HepG2 (cell line): ENCODE data around the gene ATG4B. TPM values are rescaled to one million over a fixed set of nuclear protein-coding genes. Genes with fewer than 3 reads are reported as not detected.
A peak's percentile ranks its signal among the peaks of the same experiment; 100 is the strongest.

ENCODE experiments used
- ATAC-seq: fragments of 200-7000 bp; cut with Tn5 transposase; 3 replicates; pipeline ENCODE4 v1.9.1; 2020; ENCODE audit warnings: mild to moderate bottlenecking, moderate library complexity
- BruUV-seq: library from RNA; stranded (reverse); fragments of 400-500 nt; replicated peaks from 2 replicates; lab custom pipeline; 2021; lab: Mats Ljungman, UMichigan
- CTCF ChIA-PET: fragments of 300-600 bp; formaldehyde crosslinking; extraction: SDS; loops from one replicate; lab custom pipeline; 2021; ENCODE audit warnings: low total read pairs, inconsistent platforms, low intra/inter-chr PET ratio; lab: Yijun Ruan, JAX
- POLR2A ChIA-PET: fragments of 350-600 bp; sonication (Branson Sonifier 250); formaldehyde crosslinking; loops from one replicate; lab custom pipeline; 2020; ENCODE audit warnings: antibody characterized with exemption, inconsistent platforms; lab: Yijun Ruan, JAX
- DNase-seq: peaks from one replicate; pipeline ENCODE4 v3.0.0-alpha.2; 2015; ENCODE audit warnings: low spot score
- FAIRE-seq: peaks from 3 replicates; lab custom pipeline; 2011; peaks lifted over from hg19 to GRCh38; lab: Jason Lieb, UNC
- H2AFZ ChIP-seq: one replicate; pipeline ENCODE4 v1.6.1; 2011; ENCODE audit warnings: low read length, inconsistent platforms
- H3K27ac ChIP-seq: fragments of 300-600 bp; 3 replicates; pipeline ENCODE4 v1.8.0; 2011; ENCODE audit warnings: mixed run types, mild to moderate bottlenecking, mixed read lengths, low read length, inconsistent platforms; ENCODE audit not compliant: insufficient read depth; ENCODE audit errors: extremely low read length
- H3K27me3 ChIP-seq, 2 experiments: fragments of 200-600 bp in 1 of 2; 2 replicates in 1 of 2; 3 replicates in 1 of 2; pipeline versions ENCODE4 v1.6.0 to v1.8.0; 2011; ENCODE audit warnings: low read length in 2 of 2, mild to moderate bottlenecking in 2 of 2, moderate library complexity in 2 of 2, inconsistent platforms in 1 of 2; ENCODE audit not compliant: insufficient read depth in 2 of 2, control insufficient read depth in 1 of 2
- H3K36me3 ChIP-seq, 2 experiments: fragments of 200-600 bp in 1 of 2; replicated peaks in 1 of 2; 2 replicates in 1 of 2; 3 replicates in 1 of 2; pipeline versions ENCODE4 v1.5.1 to v1.8.0; 2011; ENCODE audit warnings: low read length in 2 of 2, inconsistent platforms in 1 of 2; ENCODE audit not compliant: insufficient read depth in 2 of 2, control insufficient read depth in 1 of 2
- H3K4me1 ChIP-seq: 2 replicates; pipeline ENCODE4 v1.5.1; 2012; ENCODE audit warnings: low read length, inconsistent platforms; ENCODE audit not compliant: insufficient read depth
- H3K4me2 ChIP-seq: 2 replicates; pipeline ENCODE4 v1.6.0; 2011; ENCODE audit warnings: low read depth, low read length, inconsistent platforms
- H3K4me3 ChIP-seq, 3 experiments: fragments of 200-600 bp in 1 of 3; sonication (generic), shearing (Covaris generic) in 1 of 3; replicated peaks in 1 of 3; 2 replicates each; pipeline ENCODE4 v1.5.1; 2011 to 2016; ENCODE audit warnings: low read length in 3 of 3, inconsistent platforms in 2 of 3, low read depth in 2 of 3, mild to moderate bottlenecking in 2 of 3, control low read depth in 1 of 3, mixed read lengths in 1 of 3; ENCODE audit not compliant: insufficient read depth in 1 of 3
- H3K79me2 ChIP-seq: one replicate; pipeline ENCODE4 v1.6.1; 2011; ENCODE audit warnings: low read length, inconsistent platforms; ENCODE audit not compliant: insufficient read depth
- H3K9ac ChIP-seq: 2 replicates; pipeline ENCODE4 v1.6.0; 2011; ENCODE audit warnings: mild to moderate bottlenecking, low read depth, low read length, inconsistent platforms; ENCODE audit not compliant: insufficient read depth
- H3K9me3 ChIP-seq: 2 replicates; pipeline ENCODE4 v1.5.1; 2012; ENCODE audit warnings: mild to moderate bottlenecking, low read length
- H4K20me1 ChIP-seq: 2 replicates; pipeline ENCODE4 v1.6.0; 2011; ENCODE audit warnings: inconsistent platforms, mild to moderate bottlenecking, low read length, moderate library complexity; ENCODE audit not compliant: insufficient read depth
- GABPA ChIP-seq, 2 experiments: IDR thresholded peaks; 2 replicates each; pipeline ENCODE4 v1.6.1; 2011 to 2016; ENCODE audit warnings: low read depth in 2 of 2, low read length in 1 of 2, missing biosample characterization in 1 of 2, missing genetic modification characterization in 1 of 2
- GABPB1 ChIP-seq: IDR thresholded peaks from 2 replicates; pipeline ENCODE4 v1.6.1; 2016; ENCODE audit warnings: mild to moderate bottlenecking, missing genetic modification reagents, moderate library complexity, missing compliant biosample characterization
- NR2C2 ChIP-seq: sonication (generic); formaldehyde crosslinking; IDR thresholded peaks from 2 replicates; pipeline ENCODE4 v1.4.0; 2020; ENCODE audit warnings: missing genetic modification reagents, mild to moderate bottlenecking, moderate library complexity, borderline replicate concordance
- THAP11 ChIP-seq: IDR thresholded peaks from 2 replicates; pipeline ENCODE4 v1.6.1; 2016; ENCODE audit warnings: missing biosample characterization, missing genetic modification reagents
- ZC3H4 ChIP-seq: sonication (generic); formaldehyde crosslinking; IDR thresholded peaks from 2 replicates; pipeline ENCODE4 v1.4.0; 2020; ENCODE audit warnings: missing genetic modification reagents, borderline replicate concordance
- ZNF143 ChIP-seq: sonication (generic); formaldehyde crosslinking; IDR thresholded peaks from 2 replicates; pipeline ENCODE4 v1.4.0; 2020; ENCODE audit warnings: missing genetic modification reagents
- WGBS: methylation state at CpG from one replicate; pipeline ENCODE4 v1.1.6; 2017; ENCODE audit warnings: low lambda C conversion rate; 5-methylcytosine and 5-hydroxymethylcytosine counted together
- in situ Hi-C: cut with HindIII; loops from 2 replicates; pipeline ENCODE4 v1.10.0; 2017; ENCODE audit warnings: low pct_unique_long_range_greater_than_20kb; ENCODE audit not compliant: extremely low pct_ligation_motif_present
- intact Hi-C: fragments of 100-400 bp; cut with micrococcal nuclease; formaldehyde crosslinking; loops from one replicate; pipeline ENCODE4 v1.10.0; 2022; ENCODE audit not compliant: unreplicated experiment
- polyA plus RNA-seq, 8 experiments: library from polyadenylated mRNA; depleted of rRNA in 3 of 8; stranded (reverse) in 7 of 8; unstranded in 1 of 8; fragments of >200 nt; fragmentation: Illumina TruSeq in 4 of 8; extraction: Trizol in 4 of 8; gene quantifications; 2 replicates each; pipeline versions ENCODE4 v1.2.1 to v1.2.3, GENCODE V29; 2011 to 2016; ENCODE audit warnings: low read depth in 4 of 8, missing spikeins in 1 of 8, mixed read lengths in 1 of 8; ENCODE audit not compliant: insufficient read depth in 1 of 8
- total RNA-seq, 5 experiments: library from RNA; depleted of rRNA; stranded (reverse); fragments of >200 nt; fragmentation: Illumina TruSeq; extraction: Trizol; gene quantifications; 2 replicates each; pipeline ENCODE4 v1.2.3, GENCODE V29; 2016; ENCODE audit warnings: low read depth in 1 of 5
- TF ChIP-seq, protein P1 (sequence below): sonication (generic); formaldehyde crosslinking; conservative IDR thresholded peaks from 2 replicates; pipeline ENCODE4 v1.8.0; 2022; ENCODE audit warnings: low read depth, missing genetic modification reagents

ATG4B gene
- total and polyA plus RNA-seq, 2 of the 13 experiments (the other 11 are each of a cell fraction or from before 2014, with no cell fraction given) = 95.5 to 239 TPM

DNA sequence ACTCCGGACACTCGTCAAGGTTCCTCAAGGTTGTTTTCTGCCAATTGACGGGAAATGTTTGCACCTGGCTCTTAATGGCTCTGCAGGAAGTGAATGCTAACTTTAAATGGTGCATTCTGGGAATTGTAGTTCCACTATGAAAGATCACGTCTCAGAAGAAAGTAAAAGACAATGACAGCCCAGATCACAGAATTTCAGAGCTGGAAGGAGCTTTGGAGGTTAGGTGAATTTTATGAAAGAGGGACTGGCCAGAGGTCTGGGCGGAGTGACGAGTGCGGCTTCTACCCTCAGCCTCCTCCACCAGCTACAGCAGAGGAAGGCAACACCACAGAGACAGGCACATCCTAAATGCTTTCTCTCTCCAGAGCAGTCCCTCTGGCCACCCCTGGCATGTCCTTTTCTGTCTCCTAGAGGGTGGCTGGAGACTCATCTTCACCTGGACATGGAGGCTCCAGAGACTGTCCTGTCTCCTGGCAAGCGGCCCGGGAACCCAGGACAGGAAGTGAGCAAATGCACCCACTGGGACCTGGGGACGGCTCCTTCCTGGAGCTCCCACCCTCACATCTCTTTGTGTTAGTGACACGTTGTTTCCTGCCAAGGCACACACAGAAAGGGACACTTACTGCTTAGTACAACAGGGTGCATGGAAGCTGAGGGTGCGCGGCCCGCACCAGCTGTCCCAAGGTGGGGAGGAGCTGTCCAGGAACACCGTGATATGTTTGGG lies 19.9 kb upstream of the ATG4B start:
- H3K4me1 ChIP-seq = no peaks in the 10 kb centered on the region
- FAIRE-seq (peak; percentile 8), DNase-seq (no peak), ATAC-seq (no peak)
- no TSS peak for BruUV-seq
- intact Hi-C loops (no loop called here), in situ Hi-C loops (no loop called here)
- H3K79me2 ChIP-seq = peaks cover 72% of the 10 kb centered on the region
- H3K9me3 ChIP-seq = no peaks in the 10 kb centered on the region
- no peak overlapping the region for H2AFZ ChIP-seq
- CTCF ChIA-PET = no interaction called here
- no peak overlapping the region for H3K4me2 ChIP-seq
- no peak overlapping the region for H3K27ac ChIP-seq
- no peak overlapping the region for H3K9ac ChIP-seq
- no peak overlapping the region for H3K4me3 ChIP-seq
- no peaks in the 10 kb centered on the region for H4K20me1 ChIP-seq
- WGBS = 92% methylated on average over 15 of the region's 15 CpGs
- no peaks in the 10 kb centered on the region; a peak in 1 of 5 replicates for H3K27me3 ChIP-seq
- TF ChIP-seq GABPB1 (peak; percentile 66; the same call in 1 of the 2 replicates), GABPA (IDR thresholded peaks at IDR 0.05; ENCODE audit: low read depth, low read length) (peak; percentile 24; the same call in 1 of the 2 replicates), GABPA (CRISPR knock-in tag; IDR thresholded peaks at IDR 0.05; ENCODE audit: low read depth) (peak; percentile 89), ZNF143 (CRISPR knock-in tag) (peak; percentile 81), THAP11 (CRISPR knock-in tag) (peak; percentile 95), NR2C2 (CRISPR knock-in tag) (peak; percentile 63; the same call in 1 of the 2 replicates), ZC3H4 (no peak)
- TF ChIP-seq, protein P1, sequence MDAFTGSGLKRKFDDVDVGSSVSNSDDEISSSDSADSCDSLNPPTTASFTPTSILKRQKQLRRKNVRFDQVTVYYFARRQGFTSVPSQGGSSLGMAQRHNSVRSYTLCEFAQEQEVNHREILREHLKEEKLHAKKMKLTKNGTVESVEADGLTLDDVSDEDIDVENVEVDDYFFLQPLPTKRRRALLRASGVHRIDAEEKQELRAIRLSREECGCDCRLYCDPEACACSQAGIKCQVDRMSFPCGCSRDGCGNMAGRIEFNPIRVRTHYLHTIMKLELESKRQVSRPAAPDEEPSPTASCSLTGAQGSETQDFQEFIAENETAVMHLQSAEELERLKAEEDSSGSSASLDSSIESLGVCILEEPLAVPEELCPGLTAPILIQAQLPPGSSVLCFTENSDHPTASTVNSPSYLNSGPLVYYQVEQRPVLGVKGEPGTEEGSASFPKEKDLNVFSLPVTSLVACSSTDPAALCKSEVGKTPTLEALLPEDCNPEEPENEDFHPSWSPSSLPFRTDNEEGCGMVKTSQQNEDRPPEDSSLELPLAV (CRISPR knock-in tag) = no peak
- POLR2A ChIA-PET = no interaction called here
- peaks cover 18 to 60% of the 10 kb centered on the region in 2 experiments for H3K36me3 ChIP-seq
